GM18508 (cell line): ENCODE measurements around the gene STIMATE.

Experiments
- ATAC-seq: cut with Tn5 transposase; IDR thresholded peaks from one replicate; pipeline ENCODE4 v1.9.1; 2021; ENCODE audit warnings: moderate number of reproducible peaks; ENCODE audit not compliant: insufficient read depth, unreplicated experiment

STIMATE gene

GRCh38 chr3:52827441-52827840 is 69.9 kb downstream of the STIMATE start:
- ATAC-seq = no peak

GRCh38 chr3:52824037-52824436 is 73.3 kb downstream of the STIMATE start:
- ATAC-seq = no peak

- ATAC-seq = no peak
These were observed 75.0 kb downstream of the STIMATE start for GRCh38 chr3:52822363-52822762.

- no peak for ATAC-seq
These were observed 76.6 kb downstream of the STIMATE start for GRCh38 chr3:52820736-52821135.

GRCh38 chr3:52819936-52820335 is 77.4 kb downstream of the STIMATE start:
- ATAC-seq = no peak

GRCh38 chr3:52817860-52818259 is 79.5 kb downstream of the STIMATE start:
- ATAC-seq = no peak

GRCh38 chr3:52817221-52817620 is 80.1 kb downstream of the STIMATE start:
- no peak for ATAC-seq

- ATAC-seq = no peak
These were observed 80.7 kb downstream of the STIMATE start for GRCh38 chr3:52816654-52817053.

- ATAC-seq = no peak
These were observed 81.1 kb downstream of the STIMATE start for GRCh38 chr3:52816199-52816598.

- ATAC-seq = no peak
These were observed 83.5 kb downstream of the STIMATE start for GRCh38 chr3:52813810-52814209.

GRCh38 chr3:52811452-52812011 is 85.8 kb downstream of the STIMATE start:
- no peak for ATAC-seq

GRCh38 chr3:52810923-52811322 is 86.4 kb downstream of the STIMATE start:
- ATAC-seq = no peak

- ATAC-seq = no peak
These were observed 87.5 kb downstream of the STIMATE start for GRCh38 chr3:52809662-52810377.

- no peak for ATAC-seq
These were observed 88.2 kb downstream of the STIMATE start for GRCh38 chr3:52809149-52809548.

- ATAC-seq = no peak
These were observed 91.9 kb downstream of the STIMATE start for GRCh38 chr3:52805270-52806039.

- ATAC-seq = no peak
These were observed 95.5 kb downstream of the STIMATE start for GRCh38 chr3:52801839-52802238.

GRCh38 chr3:52800079-52800478 is 97.3 kb downstream of the STIMATE start:
- no peak for ATAC-seq

GRCh38 chr3:52798978-52799476 is 98.3 kb downstream of the STIMATE start:
- ATAC-seq = no peak

GRCh38 chr3:52798376-52798977 is 98.9 kb downstream of the STIMATE start:
- ATAC-seq = no peak

GRCh38 chr3:52796411-52796810 is 100.9 kb downstream of the STIMATE start:
- ATAC-seq = no peak
